ENCODE measurements around the gene TMEM164. TPM values are rescaled to one million over a fixed set of nuclear protein-coding genes. Genes with fewer than 3 reads are reported as not detected.

TMEM164 gene
- total RNA-seq, 1 experiment from 2014 or later: 8.7 TPM

DNA sequence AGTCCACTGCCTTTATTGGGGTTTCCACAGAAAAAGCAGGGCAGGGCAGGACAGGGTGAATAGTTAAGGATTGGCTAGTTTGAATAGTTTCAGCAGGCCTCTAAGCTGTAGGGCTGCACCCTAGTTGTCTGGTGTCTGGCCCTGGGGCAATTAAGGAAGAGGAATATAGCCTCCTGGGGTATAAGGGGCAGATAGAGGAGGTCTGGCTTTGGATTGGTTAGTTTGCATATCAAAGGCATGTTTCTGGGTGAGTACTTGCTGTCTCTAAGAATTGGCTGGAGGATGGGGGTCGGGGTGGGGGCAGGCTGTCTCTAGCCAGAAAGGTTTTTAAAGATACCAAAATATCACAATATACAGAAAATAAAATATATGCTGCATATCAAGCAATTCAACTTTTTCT, 100.4 kb downstream of the TMEM164 start:
- no peak for DNase-seq (ENCODE audit: low read depth)
- in situ Hi-C loops (cut with HindIII; ENCODE audit: low pct_unique_long_range_greater_than_20kb, low sequenced_read_pairs): no loop called here

DNA sequence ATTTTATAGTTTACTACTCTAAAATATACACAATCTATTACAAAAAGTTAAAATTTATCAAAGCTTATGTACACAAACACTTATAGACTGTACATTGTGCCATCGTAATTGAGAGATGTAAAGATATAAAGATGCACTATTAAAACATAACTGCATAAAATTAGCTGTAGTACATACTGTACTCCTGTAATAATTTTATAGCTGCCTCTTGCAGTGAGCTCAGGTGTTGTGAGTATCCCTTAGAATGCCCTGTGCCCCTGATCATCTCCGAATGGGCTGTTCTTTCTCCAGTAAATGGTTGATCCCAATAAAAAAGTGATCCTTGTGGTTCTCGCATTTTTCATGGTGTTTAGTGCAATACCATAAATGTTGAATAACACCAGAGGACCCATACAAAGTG, 101.2 kb downstream of the TMEM164 start:
- in situ Hi-C loops (cut with HindIII; ENCODE audit: low pct_unique_long_range_greater_than_20kb, low sequenced_read_pairs): no loop called here
- DNase-seq (ENCODE audit: low read depth): no peak

DNA sequence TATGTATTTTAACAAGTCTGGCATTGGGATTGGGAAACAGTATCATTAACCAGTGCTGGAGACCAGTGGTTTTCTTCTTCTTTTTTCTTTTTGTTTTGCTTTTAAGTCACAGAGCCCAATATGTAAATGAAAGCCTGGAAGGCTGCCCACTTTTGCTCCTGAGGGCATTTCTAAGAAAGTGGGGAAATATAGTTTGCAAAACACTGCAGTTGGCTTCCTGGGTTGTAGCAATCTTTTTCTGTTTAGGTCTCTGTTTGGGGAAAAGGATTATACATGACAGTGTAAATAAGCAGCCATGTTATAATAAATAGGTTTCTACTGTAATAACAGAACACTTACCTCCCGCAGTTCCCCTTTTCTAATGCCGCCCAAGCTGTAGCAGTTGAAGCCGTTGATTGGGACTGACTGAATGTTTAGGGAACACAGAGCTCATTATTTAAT, 105.5 kb downstream of the TMEM164 start:
- DNase-seq (ENCODE audit: low read depth): no peak
- in situ Hi-C loops (cut with HindIII; ENCODE audit: low pct_unique_long_range_greater_than_20kb, low sequenced_read_pairs): no loop called here

DNA sequence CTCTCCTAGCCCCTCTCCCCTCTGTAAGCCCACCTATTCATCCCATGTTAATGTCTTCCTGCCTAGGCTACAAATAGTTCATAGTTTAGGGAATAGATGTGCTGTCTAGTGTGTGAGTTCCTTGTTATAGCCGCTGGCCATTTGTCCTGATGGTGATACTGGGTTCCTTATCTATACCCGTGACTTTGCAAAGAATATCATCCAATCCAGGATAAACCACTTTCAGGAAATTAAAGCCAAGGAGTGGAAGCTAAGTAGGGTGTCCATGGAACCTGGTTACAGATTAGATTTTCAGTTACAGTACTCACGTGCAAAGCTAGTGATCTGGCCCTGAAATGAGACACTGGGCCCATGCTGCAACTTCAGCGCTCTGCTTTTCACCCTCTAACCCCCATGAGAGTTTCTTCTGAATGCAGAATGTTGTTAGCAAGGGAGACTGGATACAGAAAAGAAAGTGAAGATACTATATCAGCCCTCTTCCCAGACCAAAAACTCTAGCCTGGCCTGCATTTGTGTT, 111.4 kb downstream of the TMEM164 start:
- DNase-seq (ENCODE audit: low read depth): no peak
- in situ Hi-C loops (cut with HindIII; ENCODE audit: low pct_unique_long_range_greater_than_20kb, low sequenced_read_pairs): no loop called here

DNA sequence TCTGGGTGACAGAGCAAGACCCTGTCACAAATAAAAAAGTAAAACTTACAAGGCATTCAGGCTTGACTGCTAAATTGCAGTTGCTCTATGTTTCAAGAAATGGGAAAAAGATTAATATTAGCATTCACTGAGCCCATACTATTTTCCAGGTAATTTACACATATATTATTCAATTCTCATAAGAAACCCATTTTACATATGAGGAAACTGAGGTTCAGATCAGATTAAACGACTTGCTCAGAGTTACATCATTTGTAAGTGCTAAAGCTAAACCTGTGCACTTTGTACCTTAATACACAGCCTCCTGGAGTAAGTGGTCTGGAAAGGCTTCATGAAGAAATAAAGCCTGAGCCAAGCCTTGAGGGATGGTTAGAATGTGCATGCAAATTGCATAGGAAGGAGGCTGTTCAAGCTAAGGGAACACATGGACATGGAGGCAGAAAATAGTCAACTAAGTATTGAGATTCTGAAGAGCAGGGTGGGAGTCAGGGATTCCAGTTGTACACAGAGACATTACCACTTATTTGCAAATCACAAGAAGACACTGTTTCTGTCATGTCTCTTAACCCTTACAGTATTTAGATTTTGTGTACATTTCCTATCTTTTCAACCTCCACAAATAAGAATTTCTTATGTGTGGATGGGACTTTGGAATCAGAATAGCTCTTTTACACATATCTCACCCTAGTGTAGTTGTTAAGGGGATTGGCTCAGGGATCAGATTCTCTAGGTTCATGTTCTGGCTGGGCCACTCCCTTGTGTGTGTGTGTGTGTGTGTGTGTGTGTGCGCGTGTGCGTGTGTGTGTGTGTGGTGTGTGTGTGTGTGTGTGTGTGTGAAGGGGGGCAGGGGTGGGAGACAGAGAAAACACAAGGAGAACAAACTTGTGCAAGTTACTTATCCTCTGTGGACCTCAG, 113.4 kb downstream of the TMEM164 start:
- no peak for DNase-seq (ENCODE audit: low read depth)
- in situ Hi-C loops (cut with HindIII; ENCODE audit: low pct_unique_long_range_greater_than_20kb, low sequenced_read_pairs): no loop called here

DNA sequence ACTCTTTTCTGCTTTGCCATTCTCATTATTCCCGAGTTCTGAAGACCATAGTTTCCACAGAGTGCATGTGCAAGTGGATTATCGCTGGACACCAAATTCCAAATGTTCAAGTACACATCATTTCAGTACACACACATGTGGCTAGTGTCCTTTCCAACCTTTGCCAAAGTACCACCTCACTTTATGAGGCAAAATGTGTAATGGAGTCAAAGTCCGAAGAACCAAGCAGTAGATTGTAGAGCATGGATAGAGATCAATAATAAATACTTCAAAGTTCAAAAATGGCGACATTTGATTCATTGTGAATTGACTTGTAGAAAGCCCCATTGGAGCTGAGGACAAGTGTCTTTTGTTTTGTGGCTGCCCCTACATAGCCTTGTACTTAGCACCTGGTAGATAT, 115.6 kb downstream of the TMEM164 start:
- in situ Hi-C loops (cut with HindIII; ENCODE audit: low pct_unique_long_range_greater_than_20kb, low sequenced_read_pairs): no loop called here
- DNase-seq (ENCODE audit: low read depth): no peak

DNA sequence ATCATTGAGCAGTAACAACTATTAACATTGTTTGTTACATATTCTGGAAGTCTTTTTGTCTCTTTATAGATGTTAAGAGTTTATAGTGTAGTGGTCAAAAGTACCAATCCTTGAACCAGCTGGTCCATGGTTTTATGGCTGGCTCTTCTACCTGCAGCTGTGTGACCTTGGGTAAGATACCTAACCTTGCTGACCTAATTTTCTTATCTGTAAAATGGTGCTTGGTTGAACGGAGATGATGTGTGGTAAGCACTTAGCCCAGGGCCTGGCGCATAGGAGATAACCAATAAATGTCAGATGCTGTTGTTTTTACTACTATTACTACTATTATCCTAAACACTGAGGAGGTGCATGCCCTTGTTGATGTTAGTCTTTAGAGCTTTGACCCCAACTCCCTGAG, 116.6 kb downstream of the TMEM164 start:
- DNase-seq (ENCODE audit: low read depth): no peak
- in situ Hi-C loops (cut with HindIII; ENCODE audit: low pct_unique_long_range_greater_than_20kb, low sequenced_read_pairs): no loop called here

DNA sequence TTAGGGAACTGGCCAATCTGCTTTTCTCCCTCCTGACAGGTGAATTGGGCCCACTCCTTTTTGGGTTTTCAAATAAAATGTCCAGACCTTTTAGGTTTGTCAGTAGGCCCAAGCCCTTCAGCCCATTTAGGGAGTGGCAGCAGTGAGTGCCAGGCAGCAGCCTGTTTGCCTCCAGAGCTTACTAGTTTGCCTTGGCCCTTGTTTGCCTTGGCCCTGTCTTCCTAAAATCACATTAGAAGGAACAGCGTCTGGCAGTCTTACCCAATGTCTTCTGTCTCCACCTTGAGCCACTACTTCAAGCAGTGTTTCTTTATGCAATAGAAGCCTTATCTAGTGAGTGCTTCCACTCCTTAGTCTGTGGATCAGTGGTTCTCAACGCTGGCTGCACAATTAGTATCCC, 117.1 kb downstream of the TMEM164 start:
- DNase-seq (ENCODE audit: low read depth): no peak
- in situ Hi-C loops (cut with HindIII; ENCODE audit: low pct_unique_long_range_greater_than_20kb, low sequenced_read_pairs): no loop called here

DNA sequence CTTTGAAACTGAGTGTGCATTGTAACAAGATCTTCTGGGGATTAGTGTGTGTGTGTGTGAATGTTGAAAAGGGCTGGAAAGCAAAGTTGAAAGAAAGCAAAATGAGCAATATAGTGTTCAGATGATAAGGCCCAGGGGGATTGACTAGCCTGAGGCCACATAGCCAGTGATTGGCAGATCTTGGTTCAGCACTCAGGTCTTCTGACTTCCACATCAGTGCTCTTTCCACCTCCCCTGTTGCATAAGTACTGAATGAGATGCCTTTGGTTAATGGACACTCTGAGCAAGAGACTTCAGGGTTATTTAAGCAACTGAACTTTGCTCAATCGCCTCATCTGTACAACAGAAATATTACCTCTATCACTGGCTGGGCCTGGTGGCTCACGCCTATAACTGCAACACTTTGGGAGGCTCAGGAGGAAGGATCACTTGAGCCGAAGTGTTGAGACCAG, 120.4 kb downstream of the TMEM164 start:
- in situ Hi-C loops (cut with HindIII; ENCODE audit: low pct_unique_long_range_greater_than_20kb, low sequenced_read_pairs): no loop called here
- no peak for DNase-seq (ENCODE audit: low read depth)

DNA sequence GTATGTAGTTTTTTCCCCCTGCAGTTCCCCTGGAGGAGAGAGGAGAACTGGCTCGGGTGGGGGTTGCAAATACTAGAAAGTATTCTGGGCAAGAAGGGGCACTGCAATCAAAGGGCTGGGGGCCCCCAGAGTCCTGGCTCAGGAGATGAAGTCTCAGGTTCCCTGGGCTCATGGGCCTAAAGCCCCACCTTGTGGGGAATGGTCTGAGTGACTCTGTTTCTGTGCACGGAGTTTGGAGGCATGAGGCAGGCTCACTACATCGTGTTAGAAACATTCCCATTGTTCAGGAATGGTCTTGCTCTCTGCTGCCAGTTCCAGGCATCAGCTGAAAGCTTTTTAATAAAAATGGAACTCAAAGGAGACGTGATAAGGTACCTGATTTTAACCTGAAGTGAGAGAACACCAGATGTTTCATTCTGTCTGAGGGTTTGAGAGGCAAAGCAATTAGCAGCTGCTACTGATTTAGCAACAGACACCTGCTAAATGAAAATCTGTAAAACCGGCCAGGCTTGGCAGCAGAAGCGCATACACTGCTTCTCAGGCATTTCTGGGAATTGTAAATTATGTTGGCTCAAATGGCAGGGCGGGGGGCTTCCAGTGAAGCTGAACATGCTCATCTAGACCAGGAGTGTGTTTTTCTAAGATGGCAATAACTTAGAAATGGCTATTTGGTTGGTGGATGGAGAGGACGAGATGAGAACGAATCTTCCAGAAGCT, 122.7 kb downstream of the TMEM164 start:
- no peak for DNase-seq (ENCODE audit: low read depth)
- in situ Hi-C loops (cut with HindIII; ENCODE audit: low pct_unique_long_range_greater_than_20kb, low sequenced_read_pairs): no loop called here

DNA sequence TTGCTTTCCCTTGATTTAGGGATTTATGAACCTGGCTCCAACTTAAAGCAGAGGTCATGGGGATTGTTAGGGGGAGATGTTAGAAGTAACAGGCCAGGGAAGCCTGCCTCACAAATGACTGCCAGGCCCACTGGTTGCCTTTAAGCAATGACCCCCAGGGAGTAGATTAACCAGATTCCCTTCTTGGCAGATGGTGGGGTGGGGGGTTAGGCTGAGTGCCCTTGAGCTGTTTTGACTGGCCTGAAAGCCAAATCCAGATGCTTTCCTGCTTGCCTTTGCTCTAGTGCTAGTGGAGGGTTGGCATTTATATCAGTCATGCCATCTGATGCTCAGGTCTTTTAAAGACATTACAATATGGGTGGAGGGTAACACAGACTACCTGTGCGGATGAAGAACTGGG, 128.1 kb downstream of the TMEM164 start:
- DNase-seq (ENCODE audit: low read depth): no peak
- in situ Hi-C loops (cut with HindIII; ENCODE audit: low pct_unique_long_range_greater_than_20kb, low sequenced_read_pairs): no loop called here

DNA sequence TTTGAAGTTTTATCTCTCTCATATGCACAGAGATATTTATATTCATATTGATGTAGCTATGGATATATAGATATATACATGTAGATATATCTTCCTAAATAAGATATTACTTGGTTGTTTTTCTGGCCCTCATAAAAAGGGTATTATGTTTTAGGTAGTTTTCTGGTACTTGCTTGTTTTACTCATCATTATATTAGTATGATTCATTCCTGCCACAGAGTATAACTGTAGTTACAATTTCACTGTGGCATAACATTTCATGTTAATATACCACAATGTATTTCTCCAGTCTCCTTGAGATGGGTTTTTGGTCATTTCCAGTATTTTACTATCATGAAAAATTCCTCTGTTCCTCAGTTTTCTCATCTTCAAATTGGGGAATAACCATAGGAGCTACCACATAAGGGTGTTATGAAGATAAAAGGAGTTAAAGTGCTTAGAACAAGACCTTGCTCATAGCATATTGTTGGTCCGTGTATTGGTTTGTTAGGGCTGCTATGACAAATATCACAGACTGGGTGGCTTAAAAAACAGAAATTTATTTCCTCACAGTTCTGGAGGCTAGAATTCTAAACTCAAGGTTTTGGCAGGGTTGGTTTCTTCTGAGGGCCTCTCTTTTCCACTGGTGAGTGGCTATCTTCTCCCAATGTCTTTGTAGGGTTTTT, 129.7 kb downstream of the TMEM164 start:
- no peak for DNase-seq (ENCODE audit: low read depth)
- in situ Hi-C loops (cut with HindIII; ENCODE audit: low pct_unique_long_range_greater_than_20kb, low sequenced_read_pairs): no loop called here

DNA sequence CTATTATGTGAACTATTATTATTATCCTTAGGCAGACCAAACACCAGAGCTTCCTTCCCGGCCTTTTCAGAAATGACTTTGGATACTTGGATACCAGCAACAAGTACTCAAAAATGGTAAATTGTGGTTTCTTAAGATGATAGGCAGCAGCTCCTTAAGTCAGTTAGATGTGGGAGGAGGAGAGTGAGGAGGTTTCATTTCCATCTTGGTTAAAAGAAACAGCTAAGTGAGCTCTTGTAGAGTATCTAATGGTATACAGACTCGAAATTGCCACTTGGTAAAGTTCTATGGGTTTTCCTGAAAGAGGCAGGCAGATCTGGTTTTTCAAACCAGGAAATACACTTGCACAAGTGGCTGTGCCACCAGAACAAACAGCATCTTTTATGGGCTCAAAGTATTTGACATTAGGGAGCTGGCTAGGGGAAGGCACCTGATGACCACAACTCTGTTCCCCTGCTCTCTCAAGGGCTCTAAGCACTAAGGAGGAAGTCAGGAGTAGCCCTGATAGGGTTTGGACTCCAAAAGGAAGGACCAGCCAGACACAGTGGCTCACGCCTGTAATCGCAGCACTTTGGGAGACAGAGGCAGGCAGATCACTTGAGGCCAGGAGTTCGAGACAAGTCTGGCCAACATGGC, 130.9 kb downstream of the TMEM164 start:
- in situ Hi-C loops (cut with HindIII; ENCODE audit: low pct_unique_long_range_greater_than_20kb, low sequenced_read_pairs): no loop called here
- no peak for DNase-seq (ENCODE audit: low read depth)

DNA sequence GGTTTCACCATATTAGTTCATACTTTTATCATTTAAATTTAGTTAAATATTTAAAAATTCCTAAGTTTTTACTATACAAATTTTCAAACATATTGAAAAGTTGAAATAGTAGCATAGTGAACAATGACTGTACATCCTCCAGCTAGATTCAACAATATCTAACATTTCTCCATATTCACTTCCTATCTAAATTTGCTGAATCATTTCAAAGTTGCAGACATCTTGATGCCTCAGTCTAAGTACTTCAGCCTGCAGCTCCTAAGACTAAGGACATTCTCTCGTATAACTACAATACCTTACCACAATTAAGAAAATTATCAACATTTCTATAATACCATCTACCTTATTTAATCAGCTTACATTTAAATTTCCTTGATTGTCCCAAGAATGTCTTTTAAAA, 132.7 kb downstream of the TMEM164 start:
- no peak for DNase-seq (ENCODE audit: low read depth)
- in situ Hi-C loops (cut with HindIII; ENCODE audit: low pct_unique_long_range_greater_than_20kb, low sequenced_read_pairs): no loop called here

DNA sequence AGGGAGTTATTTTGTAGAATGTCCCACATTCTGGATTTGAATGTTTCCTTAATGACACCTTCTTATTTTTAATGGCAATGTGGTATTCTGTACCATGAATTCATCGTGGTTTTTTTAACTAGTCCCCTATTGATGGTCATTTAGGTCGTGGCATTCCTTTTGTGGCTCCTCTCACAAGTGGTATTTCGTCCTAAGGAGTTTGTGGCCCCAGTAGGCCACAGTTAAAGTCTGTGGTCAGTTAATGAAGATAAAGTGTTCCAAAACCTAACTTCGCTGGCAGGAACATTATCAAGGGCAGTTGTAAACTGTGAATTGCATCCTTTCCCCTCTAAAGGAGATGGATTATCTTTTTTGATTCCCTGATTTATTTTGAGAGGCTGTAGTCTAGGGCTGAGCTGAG, 133.2 kb downstream of the TMEM164 start:
- in situ Hi-C loops (cut with HindIII; ENCODE audit: low pct_unique_long_range_greater_than_20kb, low sequenced_read_pairs): no loop called here

DNA sequence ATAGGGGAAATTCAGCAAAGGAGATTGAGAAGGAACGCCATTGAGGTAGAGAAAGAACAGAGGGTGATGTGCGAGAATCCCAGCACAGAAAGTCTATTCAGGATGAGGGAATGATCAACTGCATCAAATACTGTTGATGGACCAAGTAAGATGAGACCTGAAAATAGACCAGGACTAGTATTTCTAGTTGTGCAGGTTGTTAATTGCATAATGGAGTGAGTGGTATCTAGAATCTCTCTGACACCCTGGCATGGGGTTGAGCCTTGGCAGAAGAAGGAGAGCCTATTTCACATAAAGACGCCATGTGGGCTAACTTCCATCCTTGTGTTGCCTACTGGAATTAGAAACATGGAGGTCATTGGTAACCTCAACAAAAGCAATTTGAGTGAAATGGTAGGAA, 135.6 kb downstream of the TMEM164 start:
- no peak for DNase-seq (ENCODE audit: low read depth)
- in situ Hi-C loops (cut with HindIII; ENCODE audit: low pct_unique_long_range_greater_than_20kb, low sequenced_read_pairs): no loop called here

More for the DNA sequence above, 133.2 kb downstream of the TMEM164 start:
- DNase-seq (ENCODE audit: low read depth): no peak

DNA sequence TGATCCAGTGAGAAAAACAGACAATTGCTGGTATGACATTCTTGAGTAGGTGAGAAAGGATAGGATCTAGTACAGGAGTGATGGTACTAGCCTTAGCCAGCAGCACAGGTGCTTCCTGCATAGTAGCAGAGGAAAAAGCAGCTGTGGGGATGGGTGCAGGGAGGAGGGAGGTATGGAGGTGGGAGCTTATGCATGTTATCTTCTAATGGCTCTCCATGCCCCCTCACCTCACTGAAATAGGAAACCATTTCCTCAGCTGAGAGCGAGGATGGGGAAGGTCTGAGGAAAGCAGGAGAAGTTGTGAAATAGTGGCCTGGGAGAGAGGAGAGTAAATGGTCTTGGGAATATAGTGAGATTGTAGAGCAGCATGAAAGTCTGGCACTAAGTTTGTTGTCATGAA, 136.3 kb downstream of the TMEM164 start:
- in situ Hi-C loops (cut with HindIII; ENCODE audit: low pct_unique_long_range_greater_than_20kb, low sequenced_read_pairs): no loop called here
- DNase-seq (ENCODE audit: low read depth): no peak

DNA sequence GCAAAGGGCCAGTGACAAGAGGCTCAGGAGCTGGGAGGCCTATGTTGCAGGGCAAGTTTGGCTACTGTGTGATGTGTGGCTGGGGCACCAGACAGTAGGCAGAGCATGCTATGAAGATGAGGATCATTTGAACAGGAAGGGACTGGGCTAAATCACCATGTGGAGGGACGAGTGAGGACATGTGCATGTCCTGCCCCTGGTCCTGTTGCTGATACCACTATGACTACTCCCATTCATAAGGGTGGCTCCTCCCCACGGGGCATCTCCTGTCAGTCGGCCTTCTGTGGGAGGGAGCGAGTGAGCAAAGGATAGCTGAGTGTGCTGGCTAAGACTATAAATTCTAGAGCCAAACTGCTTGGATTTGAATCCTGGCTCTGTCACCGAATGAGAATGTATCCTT, 139.2 kb downstream of the TMEM164 start:
- in situ Hi-C loops (cut with HindIII; ENCODE audit: low pct_unique_long_range_greater_than_20kb, low sequenced_read_pairs): no loop called here
- DNase-seq (ENCODE audit: low read depth): no peak
